C4-2B (cell line): ENCODE measurements around the gene OR2T10.

Experiments
- ZFX ChIP-seq: fragments of 450-650 bp; IDR thresholded peaks from 2 replicates; pipeline ENCODE4 v1.6.1; 2017
- TF ChIP-seq, protein P1 (sequence below): fragments of 450-650 bp; conservative IDR thresholded peaks from 2 replicates; pipeline ENCODE4 v1.5.1; 2017; ENCODE audit warnings: mild to moderate bottlenecking

- TF ChIP-seq, protein P1, sequence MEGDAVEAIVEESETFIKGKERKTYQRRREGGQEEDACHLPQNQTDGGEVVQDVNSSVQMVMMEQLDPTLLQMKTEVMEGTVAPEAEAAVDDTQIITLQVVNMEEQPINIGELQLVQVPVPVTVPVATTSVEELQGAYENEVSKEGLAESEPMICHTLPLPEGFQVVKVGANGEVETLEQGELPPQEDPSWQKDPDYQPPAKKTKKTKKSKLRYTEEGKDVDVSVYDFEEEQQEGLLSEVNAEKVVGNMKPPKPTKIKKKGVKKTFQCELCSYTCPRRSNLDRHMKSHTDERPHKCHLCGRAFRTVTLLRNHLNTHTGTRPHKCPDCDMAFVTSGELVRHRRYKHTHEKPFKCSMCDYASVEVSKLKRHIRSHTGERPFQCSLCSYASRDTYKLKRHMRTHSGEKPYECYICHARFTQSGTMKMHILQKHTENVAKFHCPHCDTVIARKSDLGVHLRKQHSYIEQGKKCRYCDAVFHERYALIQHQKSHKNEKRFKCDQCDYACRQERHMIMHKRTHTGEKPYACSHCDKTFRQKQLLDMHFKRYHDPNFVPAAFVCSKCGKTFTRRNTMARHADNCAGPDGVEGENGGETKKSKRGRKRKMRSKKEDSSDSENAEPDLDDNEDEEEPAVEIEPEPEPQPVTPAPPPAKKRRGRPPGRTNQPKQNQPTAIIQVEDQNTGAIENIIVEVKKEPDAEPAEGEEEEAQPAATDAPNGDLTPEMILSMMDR, result no peak
- no peak for TF ChIP-seq ZFX
Measured at GRCh38 chr1:248596615-248597014, 885 bp downstream of the OR2T10 start.
